HTERT RPE-1 (cell line): ENCODE results near the gene EIF3F.

Experiments
- in situ Hi-C: fragments of 300-500 bp; cut with MboI; formaldehyde crosslinking; loops from 4 replicates; pipeline ENCODE4 v1.14.3; 2020; ENCODE audit warnings: low sequenced_read_pairs

Gene EIF3F, protein sequence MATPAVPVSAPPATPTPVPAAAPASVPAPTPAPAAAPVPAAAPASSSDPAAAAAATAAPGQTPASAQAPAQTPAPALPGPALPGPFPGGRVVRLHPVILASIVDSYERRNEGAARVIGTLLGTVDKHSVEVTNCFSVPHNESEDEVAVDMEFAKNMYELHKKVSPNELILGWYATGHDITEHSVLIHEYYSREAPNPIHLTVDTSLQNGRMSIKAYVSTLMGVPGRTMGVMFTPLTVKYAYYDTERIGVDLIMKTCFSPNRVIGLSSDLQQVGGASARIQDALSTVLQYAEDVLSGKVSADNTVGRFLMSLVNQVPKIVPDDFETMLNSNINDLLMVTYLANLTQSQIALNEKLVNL

DNA sequence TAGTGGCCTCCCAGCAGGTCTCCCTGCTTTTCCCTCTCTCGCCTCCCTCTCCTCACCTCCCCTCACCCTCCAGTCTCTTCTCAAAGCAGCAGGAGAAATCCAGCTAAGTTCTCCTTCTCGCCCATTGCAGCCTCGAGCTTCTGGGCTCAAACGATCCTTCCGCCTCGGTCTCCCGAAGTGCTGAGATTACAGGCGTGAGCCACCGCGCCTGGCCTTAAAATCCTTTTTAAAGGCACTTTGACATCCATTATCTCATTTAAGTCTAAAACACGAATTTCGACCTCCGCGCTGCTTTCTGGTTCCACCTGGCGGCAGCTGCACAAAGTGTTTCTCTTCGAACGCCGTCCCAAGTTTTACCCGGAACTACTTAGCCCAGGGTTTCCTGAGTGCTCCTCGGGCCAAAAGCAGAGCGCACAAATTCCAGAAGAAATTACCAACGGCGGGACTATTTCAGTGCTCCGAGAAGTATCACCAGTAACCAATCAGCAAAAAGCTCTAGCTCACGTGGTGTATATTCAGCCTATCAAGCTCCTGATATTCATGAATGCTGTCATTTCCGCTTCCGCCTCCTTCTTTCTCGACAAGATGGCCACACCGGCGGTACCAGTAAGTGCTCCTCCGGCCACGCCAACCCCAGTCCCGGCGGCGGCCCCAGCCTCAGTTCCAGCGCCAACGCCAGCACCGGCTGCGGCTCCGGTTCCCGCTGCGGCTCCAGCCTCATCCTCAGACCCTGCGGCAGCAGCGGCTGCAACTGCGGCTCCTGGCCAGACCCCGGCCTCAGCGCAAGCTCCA is at the start of gene EIF3F:
Gene EIF3F (plus strand): TSS at position 570 of the 792 bp plus-strand sequence. CDS start 16 bp downstream, at position 586.
- in situ Hi-C loops = no loop called here

DNA sequence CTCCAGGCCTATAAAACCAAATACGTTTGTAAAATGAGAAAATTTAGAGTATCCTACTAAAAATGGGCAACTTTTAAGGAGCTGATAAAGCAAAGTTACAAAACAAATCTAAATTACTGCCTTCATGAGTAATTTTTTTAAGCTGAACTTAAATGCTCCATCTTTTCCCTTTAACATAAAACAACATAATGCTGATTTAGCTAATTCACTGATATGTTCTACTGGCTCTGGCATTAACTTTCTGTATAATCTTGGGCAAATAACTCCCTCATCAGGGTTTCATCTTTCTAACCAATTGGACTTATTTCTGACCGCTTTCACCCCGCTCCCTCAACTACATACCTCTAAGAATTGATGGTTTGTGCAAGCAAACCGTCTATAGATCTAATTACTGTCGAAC is 46.0 kb upstream of the EIF3F start:
- in situ Hi-C loops = no loop called here

DNA sequence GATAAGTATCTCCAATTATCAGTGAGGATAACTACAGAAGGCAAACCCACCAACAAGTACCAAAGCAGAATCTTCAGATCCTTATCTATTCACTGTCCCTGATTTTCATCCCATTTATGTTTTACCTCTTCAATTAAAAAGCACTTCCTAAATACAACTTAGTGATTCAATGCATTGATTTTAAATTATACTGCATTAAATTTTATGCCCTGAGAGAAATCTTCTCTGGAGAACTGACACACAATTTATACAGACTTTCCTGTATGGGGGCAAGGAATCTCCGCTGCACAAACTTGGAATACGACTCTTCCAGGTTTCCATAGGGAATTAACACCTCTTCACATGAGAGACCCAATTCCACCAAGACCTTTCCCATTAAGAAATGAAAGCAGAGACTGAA is 45.5 kb upstream of the EIF3F start, which contains the start of gene OR10A3:
Gene OR10A3 (minus strand): TSS at position 101 of the 400 bp plus-strand sequence. CDS start 2,188 bp downstream, outside the sequence.
- in situ Hi-C loops = no loop called here

DNA sequence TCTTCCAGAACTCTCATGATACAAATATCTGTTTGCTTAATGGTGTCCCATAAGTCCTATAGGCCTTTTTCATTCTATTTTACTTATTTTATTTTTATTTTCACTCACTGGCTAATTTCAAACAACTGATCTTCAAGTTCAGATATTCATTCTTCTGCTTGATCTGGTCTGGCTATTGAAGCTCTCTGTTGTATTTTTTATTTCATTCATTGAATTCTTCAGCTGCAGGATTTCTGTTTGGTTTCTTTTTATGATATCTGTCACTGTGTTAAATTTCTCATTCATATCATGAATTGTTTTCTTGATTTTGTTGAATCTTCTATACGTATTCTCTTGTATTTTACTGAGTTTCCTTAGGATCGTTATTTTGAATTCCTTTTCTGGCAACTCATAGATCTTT is 43.0 kb upstream of the EIF3F start:
- in situ Hi-C loops = no loop called here

DNA sequence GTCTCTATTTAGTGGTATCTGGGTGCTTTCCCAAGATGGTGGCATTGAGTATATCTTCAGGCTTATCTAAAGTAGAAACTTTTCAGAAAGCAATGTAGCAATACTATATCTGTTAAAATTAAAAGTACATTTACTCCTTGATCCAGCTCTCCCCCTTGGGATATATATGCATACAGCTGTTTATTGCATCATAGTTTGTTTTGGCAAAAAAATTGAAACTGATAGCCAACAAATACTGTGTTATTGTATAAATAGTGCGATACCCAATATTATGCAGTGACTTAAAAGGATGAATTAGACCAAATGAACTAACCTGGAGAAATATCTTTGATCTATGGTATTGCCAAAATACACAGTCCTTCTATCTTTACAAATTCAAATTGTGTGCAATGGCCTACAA is 37.2 kb upstream of the EIF3F start:
- in situ Hi-C loops = no loop called here

DNA sequence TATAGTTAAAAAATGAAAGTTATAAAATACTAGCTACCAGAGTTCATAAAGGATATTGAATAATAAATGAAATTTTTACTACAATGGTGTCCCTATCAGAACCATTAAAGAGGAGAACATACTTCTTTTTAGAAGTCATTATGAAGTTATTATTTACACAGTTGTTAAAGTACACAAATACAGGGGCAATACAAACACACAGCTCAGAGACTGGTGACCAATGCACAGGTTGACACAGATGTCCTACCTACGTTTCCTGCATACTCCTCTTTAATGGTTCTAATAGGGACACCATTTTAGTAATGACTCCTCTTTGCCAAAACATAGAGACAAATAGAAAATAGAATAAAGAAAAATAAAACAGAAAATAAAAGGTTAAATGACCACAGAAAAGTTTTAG is 31.9 kb upstream of the EIF3F start:
- in situ Hi-C loops = no loop called here

DNA sequence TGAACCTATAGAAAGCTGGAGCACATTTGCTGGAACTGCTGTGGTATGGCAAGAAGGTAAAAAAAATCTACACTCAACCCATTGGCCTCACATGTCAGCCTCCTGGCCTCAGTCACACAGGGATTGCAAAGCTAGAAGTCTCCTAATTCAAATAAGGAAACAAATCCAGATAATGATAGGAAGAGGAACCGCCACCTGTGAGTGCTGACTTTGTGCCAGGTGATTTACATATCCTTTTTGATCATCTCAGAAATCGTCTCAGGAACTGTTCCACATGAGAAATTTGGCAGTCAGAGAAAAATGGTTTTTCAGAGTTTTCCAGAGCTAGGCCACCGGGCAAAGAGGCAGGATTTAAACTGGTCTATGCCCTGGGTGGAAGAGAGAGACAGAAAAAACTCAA is 22.9 kb upstream of the EIF3F start:
- in situ Hi-C loops = no loop called here

DNA sequence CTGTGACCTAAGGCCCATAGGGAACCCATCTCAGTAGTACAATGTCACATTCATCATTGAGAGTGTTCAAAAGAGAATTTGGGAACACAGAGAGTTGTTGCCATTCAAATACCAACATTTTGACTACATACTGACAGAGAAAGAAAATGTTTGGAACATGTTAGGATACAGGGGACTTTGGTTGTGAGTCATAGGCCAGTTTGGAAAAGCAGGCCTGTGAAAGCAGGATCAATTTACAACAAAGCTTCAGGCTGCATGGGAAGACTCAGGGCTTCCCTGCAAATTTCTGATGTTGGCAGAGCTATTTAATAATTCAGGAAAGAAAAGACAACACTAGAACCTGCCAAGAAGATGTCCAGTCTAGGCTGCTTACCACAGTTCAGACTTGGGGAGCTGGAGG is 22.3 kb upstream of the EIF3F start:
- in situ Hi-C loops = no loop called here

DNA sequence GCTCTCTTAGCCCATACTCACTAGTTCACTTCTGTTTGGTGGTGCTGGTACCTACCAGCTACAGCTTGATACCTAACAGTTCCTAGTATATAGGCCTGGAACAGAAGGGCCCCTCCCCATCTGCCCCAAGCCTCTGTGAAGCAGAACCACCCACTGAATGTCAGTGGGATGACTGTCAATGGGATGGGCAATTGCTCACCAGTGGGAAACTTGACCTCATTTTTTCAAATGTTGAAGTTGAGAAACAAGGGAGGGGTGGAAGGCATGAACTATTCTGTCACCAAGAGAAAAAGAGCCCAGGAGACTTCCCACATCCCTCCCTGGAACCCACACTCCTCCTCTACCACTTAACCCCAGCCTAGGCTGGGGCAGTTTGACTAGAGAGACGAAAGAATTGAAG is 21.8 kb upstream of the EIF3F start, which contains the start of gene NLRP10:
Gene NLRP10 (minus strand): TSS at position 62 of the 400 bp plus-strand sequence. CDS start 1,952 bp downstream, outside the sequence.
- in situ Hi-C loops = no loop called here

DNA sequence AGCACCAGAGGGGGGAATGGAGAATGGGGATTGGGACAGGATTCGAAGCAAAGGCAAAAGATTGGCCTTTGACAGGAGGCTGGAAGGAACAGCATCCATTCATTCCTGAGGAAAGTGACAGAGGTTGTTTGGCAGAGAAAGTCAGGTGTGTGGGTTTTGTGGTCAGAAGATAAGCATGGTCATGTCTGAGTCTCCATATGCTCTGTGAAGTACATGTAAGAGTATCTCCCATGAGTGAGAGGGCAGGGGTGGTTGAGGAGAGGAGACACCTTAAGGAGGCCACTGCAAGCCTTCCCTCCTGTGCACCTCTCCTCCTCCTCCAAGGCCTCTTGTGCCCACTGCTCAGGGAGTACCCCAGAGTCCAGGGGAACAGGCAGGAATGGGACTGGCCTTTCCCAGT is 20.0 kb upstream of the EIF3F start:
- in situ Hi-C loops = no loop called here

DNA sequence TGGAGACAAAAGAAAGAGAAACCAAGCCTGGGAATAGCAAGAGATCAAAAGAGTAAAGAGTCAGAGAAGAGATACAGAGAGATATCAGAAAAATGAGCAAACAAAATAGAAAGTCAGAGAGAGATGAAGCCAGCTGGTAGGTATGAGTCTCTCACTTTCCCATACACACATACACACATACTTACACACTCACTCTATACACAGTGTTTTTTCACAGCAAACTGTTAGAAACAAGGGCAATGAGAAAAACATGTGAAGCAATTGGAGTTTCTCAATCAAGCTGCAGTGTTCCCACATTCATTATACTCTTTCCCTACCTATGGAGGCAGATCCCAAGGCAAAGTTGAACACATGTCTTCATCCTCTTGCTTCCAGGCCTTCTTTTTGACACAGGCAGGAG is 19.3 kb upstream of the EIF3F start:
- in situ Hi-C loops = no loop called here

DNA sequence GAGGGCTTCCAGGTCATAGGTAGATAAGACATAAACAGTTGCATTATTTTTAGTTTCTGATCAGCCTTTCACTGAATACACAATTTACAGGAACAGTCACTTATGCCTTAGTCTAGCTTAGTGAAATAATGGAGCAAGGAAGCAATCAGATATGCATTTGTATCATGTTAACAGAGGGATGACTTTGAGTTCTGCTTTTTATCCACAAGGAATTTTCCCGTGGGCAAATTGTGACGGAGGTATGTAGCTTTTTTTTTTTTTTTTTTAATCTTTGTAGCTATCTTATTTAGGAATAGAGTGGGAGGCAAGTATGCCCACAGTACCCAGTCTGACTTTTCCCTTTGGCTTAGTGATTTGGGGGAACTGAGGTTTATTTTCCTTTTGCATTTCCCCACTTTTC is 18.5 kb upstream of the EIF3F start:
- in situ Hi-C loops = no loop called here

DNA sequence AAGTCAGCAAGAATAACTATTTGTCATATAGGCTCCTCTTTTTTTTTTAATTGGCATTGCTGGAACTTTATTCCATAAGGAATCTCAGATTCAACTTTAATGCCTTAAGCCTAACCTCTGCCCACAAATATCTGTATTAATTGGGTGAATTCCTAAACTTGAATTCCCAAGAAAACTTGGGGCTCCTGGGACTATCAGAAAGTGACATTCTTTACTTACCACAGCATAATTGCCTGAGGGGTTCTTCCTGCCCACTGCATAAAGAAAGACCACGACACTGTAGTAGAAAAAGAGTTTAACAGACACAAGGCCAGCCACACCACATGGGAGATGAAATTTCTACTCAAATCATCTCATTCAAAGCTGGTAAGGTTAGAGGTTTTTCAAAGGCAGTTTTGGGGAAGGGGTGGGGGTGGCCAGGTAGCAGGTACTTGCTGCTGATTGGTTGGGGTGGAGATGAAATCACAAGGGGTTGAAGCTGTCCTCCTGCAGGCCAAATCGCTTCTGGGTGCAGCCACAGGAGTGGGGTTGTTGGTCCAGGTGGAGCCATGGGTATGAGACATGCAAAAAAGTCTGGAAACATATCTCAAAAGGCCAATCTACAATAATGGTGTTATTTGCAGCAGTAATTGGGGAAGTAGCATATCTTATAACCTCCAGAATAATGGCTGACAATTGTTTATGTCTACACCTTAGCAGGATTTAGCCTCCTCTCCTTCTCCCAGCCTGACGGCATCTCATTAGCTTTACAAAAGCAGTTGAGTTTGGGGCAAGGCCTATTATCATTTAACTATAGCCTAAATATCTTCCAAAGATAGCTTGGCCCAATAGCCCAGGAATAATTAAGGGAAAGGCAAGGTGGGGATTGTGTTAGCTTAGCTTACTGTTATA is 17.1 kb upstream of the EIF3F start:
- in situ Hi-C loops = no loop called here

DNA sequence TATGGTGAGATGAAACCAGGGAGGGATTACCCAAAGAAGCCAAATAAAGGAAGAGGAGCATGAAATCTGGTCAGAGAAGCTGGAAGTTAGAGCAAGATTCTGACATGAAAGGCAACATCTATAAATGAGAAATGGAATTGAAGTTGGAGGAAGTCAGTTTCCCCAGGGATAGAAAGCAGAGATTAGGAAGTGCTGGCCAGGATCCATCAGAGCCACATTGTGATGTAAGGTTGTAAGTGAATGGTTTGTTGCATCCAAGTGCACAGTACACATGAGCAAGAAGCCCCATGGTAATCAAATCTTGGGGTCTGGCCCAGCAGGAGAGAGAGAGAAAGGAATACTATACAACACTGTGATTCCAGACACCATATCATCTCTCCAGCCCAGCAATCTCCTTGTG is 15.3 kb upstream of the EIF3F start:
- in situ Hi-C loops = no loop called here

DNA sequence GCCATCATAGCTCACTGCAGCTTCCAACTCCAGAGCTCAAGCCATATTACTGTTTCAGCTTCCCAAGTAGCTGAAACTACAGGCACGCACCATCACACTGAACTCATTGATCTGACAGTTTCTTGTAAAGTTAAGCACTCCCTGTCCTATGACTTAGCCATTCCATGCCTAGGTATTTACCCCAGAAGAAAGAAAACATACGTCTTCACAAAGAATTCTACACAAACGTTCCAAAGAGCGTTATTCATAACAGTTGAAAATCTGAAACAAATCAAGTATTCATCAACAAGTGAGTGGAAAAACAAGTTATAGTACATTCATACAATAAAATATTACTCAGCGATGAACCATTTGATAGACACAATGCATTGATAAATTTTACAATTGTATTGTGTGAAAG is 14.1 kb upstream of the EIF3F start:
- in situ Hi-C loops = no loop called here

DNA sequence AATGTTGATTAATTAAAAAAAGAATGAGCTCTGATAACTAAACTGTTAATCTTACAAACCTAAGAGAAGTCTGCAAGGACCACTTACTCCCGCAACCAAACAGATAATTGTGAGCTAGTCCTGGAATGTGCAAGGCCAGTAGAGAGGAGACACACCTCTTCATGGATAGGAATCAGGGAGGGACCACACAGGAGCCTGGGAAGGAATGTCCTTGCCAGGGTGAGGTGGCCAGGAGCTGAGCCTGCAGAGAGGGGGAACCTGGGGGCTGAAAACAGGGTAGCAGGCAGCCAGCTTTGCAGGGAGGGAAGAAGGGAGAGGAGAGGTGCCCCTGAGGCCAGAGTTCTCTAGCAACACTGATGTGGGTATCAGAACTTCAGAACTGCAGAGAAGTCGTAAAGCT is 12.5 kb upstream of the EIF3F start:
- in situ Hi-C loops = no loop called here

DNA sequence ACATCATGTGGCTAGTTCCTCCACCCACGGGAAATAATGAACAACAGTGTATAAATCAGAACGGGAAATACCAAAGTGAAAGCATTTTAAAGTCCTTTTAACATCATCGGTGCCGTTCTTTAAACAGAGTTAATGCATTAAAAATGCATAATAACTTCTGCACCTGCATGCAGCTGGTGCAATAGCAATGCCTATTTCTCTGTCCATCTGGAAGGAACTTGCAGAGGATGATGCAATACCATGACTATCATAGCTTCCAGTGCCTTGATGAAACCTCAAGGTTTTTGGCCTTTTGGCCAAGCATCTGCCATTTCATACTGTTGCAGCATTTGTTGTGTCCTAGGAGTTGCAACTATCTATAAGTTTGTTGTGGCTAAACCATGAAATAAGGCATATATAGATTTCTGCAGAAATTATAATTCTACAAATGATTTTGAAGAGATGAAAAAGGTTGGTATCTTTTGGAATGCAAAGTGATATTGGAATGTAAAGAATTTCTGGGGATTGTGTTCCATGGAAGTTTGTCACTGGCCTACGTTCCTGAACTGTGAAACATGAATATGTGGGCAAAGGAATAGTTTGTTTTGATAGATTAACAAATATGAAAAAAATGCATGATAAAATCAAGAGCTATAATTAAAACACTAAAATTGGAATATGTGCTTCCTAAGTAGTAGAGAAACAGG is 9.8 kb upstream of the EIF3F start:
- in situ Hi-C loops = no loop called here

DNA sequence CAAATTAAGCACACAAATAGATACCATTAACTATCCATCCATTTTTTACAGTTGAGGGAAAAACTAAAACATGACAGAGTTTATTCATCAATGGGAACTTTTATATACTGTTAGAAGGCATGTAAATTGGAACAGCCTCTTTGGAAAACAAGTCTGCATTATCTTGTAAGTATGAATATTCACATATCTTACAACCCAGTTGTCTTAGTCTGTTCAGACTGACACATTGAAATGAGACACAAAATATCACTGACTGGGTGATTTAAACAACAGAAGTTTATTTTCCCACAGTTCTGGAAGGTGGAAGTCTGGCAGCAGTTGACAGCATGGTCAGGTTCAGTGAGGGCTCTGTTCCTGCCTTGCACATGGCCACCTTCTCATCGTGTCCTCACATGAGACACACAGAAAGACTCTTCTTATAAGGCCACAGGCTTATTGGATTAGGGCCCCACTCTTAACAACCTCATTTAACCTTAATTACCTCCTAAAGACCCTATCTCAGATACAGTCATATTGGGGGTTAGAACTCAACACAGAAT is 5.4 kb upstream of the EIF3F start:
- in situ Hi-C loops = no loop called here

DNA sequence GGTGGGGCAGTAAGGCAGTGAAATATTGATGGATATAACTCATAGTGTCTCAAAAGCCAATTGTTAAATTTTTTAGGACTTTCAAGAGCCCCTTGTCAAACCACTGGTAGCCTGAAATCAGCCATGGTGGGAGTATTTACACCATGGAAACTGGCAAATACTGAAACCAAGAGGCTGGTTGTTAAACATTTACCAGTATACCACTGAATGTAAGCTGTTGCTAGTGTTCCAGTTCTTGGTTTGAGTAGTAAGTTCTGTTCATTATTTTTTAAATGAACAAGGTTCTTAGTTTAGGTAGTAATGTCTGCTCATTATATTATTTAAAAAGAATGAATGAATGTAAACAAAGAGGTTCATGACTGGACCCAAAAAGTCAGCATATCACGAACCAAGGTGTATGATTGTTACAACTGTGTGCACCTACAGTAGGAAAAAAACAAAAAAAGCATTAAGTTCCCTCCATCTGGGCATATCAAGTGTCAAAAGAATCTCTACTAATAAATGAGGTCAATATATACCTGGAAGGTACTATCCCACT is 4.5 kb upstream of the EIF3F start:
- in situ Hi-C loops = no loop called here
